LNCAP (cell line): ENCODE data around the gene RSRC1.

Experiments used
- CTCF ChIP-seq: fragments of 450-650 bp; IDR thresholded peaks from 2 replicates; pipeline ENCODE4 v1.5.1; 2017; ENCODE audit warnings: mild to moderate bottlenecking

RSRC1 gene

GRCh38 chr3:158434412-158435038, 324.6 kb downstream of the RSRC1 start:
- peak; percentile 77 for TF ChIP-seq CTCF

GRCh38 chr3:158443632-158444031, 333.7 kb downstream of the RSRC1 start:
- no peak for TF ChIP-seq CTCF

DNA sequence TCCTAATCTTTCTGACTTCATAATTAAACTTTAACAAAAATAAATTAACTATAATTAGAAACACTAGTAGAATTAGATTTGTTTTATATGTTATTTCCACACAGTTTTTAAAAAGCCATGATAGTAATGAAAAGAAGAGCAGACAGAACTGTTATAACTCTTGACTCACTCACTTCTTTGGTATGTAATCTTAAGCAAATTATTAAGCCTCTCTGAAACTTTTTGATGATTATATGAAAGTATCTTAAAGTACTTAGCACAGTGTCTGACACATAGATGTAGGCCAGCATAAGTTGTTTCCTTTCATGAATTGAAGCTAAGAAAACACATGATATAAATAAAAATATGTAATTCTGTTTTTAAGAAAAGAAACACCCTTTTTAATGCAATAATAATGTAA, 337.5 kb downstream of the RSRC1 start:
- no peak for TF ChIP-seq CTCF

DNA sequence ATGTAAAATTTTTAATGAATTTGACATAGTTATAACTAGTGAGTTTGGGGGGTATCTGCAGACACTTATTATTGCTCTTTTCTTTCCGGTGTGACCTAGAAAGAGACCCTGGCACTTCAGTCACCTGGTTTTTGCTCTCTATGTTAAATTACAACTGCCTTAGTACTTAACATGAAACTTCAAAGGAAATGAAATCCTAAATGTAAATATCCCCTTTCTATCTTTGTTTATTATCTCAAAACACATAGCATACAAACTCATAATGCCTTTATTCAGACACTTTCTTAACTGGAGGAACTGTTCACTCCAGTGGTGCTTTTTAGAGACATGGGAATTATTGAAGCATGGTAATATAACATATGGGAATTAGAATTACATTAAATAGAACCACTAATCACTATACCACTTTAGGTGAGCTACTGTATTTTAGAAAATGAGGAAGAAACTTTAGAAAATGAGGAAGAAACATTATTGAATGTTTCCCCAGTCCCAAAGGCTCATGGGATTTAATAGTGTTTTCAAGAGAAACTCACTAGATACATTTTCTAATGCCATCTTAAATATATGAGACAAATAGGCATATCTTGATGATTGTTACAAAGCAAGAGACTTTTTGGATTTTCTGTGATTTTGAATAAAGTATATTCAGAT, 341.6 kb downstream of the RSRC1 start:
- TF ChIP-seq CTCF: no peak

DNA sequence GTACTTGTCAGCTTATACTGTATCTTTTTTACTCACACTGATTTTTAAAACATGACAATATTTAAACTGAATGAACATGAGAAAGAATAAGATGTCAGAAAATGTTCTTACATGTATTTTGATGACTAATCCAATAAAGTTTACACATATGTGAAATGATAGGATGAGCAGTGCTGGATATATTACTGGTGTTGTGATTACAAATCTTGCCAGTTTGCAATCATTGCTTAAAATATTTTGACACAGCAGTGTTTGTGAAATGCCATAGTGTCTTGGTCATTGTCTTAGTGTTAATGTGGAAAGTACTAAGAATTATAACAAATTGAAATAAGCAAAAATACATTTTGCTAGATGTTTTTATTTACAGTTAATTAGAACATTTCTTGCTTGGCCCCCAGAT, 342.4 kb downstream of the RSRC1 start:
- TF ChIP-seq CTCF: no peak

DNA sequence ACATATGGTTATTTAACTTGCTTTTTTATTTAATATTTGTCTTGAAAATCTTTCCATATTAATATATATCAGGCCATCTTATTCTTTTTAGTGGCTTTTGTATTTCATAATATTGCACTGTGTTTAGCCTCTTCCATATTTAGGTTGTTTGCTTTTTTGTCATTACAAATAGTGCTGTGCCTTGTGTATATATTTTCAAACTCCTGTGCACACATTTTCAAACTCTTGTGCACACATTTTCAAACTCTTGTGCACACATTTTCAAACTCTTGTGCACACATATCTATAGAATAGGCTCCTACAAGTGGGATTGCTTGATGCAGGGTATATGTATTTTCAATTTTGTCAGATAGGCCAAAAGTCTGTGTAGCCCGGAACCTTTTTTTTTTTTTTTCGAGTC, 343.1 kb downstream of the RSRC1 start:
- no peak for TF ChIP-seq CTCF

DNA sequence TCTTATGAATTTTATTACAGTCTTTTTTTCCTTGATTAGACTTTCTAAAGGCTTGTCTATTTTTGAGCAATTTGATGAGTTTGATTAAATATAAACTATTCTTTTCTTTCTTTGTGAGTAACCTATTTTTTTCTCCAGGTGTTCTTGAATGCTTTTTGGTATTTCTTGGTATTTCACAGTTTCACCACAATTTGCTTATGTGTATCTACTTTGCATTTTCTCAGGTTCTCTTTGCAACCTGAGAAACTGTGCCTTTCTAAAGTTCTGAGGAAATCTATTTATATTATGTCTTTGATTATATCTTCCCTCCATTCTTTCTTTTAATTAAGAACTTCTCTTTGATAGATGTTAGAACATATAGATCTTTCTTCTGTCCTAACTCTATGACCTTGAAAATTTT, 344.0 kb downstream of the RSRC1 start:
- TF ChIP-seq CTCF: no peak
